Measurements from ENCODE around the gene VAV2.

DNA sequence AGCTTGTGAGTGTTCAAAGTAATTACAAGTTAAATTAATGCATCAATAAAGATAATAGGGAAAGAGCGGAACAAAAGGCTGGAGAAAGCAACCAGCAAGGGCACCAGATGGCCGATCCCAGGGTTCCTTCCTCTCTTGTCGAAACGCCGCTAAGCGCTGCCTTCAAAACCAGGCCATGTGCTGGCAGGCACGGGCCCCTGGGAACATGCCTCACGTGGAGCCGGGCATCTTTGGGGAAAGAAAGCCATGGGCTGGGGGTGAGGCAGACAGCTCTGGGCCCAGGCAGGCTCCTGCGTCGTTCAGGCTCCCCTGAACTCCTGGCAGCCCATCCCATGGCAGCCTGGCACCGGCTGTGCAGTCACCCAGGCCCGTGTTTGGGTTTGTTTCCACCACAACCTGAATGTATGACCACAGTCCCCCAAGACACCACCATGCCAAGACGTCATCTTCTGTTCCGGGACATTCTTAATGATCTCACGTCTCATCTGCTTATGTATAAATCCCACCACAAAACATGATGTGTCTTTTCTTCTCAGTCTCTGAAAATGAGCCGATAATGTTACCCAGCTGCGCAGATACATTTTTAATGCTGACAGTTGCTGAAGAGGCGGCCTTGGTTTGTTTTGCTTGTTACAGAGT lies 143.5 kb downstream of the VAV2 start:
- TF ChIP-seq POLR2A (IDR thresholded peaks at IDR 0.05) (no peak), POLR2AphosphoS5 (IDR thresholded peaks at IDR 0.05; ENCODE audit: insufficient read depth in 1 of 2, low read depth in 1 of 2) (no peak)
- TF ChIP-seq, protein P1, sequence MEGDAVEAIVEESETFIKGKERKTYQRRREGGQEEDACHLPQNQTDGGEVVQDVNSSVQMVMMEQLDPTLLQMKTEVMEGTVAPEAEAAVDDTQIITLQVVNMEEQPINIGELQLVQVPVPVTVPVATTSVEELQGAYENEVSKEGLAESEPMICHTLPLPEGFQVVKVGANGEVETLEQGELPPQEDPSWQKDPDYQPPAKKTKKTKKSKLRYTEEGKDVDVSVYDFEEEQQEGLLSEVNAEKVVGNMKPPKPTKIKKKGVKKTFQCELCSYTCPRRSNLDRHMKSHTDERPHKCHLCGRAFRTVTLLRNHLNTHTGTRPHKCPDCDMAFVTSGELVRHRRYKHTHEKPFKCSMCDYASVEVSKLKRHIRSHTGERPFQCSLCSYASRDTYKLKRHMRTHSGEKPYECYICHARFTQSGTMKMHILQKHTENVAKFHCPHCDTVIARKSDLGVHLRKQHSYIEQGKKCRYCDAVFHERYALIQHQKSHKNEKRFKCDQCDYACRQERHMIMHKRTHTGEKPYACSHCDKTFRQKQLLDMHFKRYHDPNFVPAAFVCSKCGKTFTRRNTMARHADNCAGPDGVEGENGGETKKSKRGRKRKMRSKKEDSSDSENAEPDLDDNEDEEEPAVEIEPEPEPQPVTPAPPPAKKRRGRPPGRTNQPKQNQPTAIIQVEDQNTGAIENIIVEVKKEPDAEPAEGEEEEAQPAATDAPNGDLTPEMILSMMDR (IDR thresholded peaks at IDR 0.05), result no peak
